ENCODE measurements around the gene EMC8.

EMC8 gene

DNA sequence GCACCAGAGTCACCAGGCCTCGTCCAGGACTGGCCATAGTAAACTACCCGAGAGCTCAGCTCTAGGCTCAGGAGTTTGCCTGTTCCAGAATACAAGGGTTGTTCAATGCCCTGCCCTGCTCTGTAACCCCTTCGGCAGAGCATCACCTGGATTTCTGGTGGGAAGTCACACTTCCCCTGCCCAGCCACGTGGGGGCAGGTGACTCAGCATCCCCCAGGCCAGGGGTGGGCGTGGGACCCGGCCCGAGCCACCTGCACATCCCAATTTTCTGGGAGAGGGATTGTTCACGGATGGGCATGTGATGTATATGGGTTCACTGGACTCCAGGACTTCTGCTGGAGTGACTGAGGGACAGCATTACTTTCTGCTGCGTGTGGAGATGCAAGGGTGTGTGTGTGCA lies 26.0 kb upstream of the EMC8 start:
- no CpG with 5 or more reads among the region's 9 CpGs for WGBS (ENCODE audit: extremely low coverage, insufficient coverage, insufficient read length)
- H3K36me3 ChIP-seq (ENCODE audit: control insufficient read depth in 1 of 2, insufficient read depth in 2 of 2, low read length in 2 of 2) = no peaks in the 10 kb centered on the region
- H4K91ac ChIP-seq (ENCODE audit: low read depth, low read length) = no peak overlapping the region
- H3K4me2 ChIP-seq (ENCODE audit: low read length) = no peak overlapping the region
- no peak overlapping the region for H3K14ac ChIP-seq (ENCODE audit: low read length)
- no peak overlapping the region for H3K4me3 ChIP-seq (ENCODE audit: low read depth, low read length)
- H3K9ac ChIP-seq (ENCODE audit: low read length) = no peak overlapping the region
- no peak overlapping the region for H2AK5ac ChIP-seq (ENCODE audit: low read length)
- H2BK120ac ChIP-seq (ENCODE audit: insufficient read depth, low read length, poor library complexity) = no peak overlapping the region
- H3K18ac ChIP-seq (ENCODE audit: low read length) = no peak overlapping the region
- H4K8ac ChIP-seq (ENCODE audit: low read depth, low read length) = no peak overlapping the region
- H3K4me1 ChIP-seq (ENCODE audit: control insufficient read depth in 1 of 2, insufficient read depth in 2 of 2, low read length in 2 of 2) = no peaks in the 10 kb centered on the region
- no peaks in the 10 kb centered on the region for H3K79me1 ChIP-seq (ENCODE audit: low read length)
- H3K4ac ChIP-seq (ENCODE audit: low read depth, low read length) = no peak overlapping the region
- H2AFZ ChIP-seq (ENCODE audit: insufficient read depth, low read length, poor library complexity) = no peak overlapping the region
- H2BK5ac ChIP-seq (ENCODE audit: low read depth, low read length, poor library complexity) = no peak overlapping the region
- peaks cover 6% of the 10 kb centered on the region for H3K9me3 ChIP-seq (ENCODE audit: insufficient read depth, low read depth, low read length)
- H4K12ac ChIP-seq (ENCODE audit: low read depth, low read length) = no peak overlapping the region
- no peaks in the 10 kb centered on the region for H3K79me2 ChIP-seq (ENCODE audit: control insufficient read depth, insufficient read depth, low read length, poor library complexity)
- H2BK12ac ChIP-seq (ENCODE audit: low read length) = no peak overlapping the region
- no peak for DNase-seq
- H3K23ac ChIP-seq (ENCODE audit: low read length) = no peak overlapping the region
- H3K27ac ChIP-seq (ENCODE audit: low read depth, low read length) = no peak overlapping the region
- H3K27me3 ChIP-seq (ENCODE audit: insufficient read depth, low read length) = no peaks in the 10 kb centered on the region

GRCh38 chr16:85824161-85825135 lies 25.1 kb upstream of the EMC8 start:
- Histone ChIP-seq H3K27ac (ENCODE audit: low read depth, low read length) (no peak overlapping the region), H4K91ac (ENCODE audit: low read depth, low read length) (no peak overlapping the region), H3K9ac (ENCODE audit: low read length) (no peak overlapping the region), H3K23ac (ENCODE audit: low read length) (no peak overlapping the region), H3K79me2 (ENCODE audit: control insufficient read depth, insufficient read depth, low read length, poor library complexity) (no peaks in the 10 kb centered on the region), H2AK5ac (ENCODE audit: low read length) (no peak overlapping the region), H4K12ac (ENCODE audit: low read depth, low read length) (no peak overlapping the region), H2BK120ac (ENCODE audit: insufficient read depth, low read length, poor library complexity) (no peak overlapping the region), H4K8ac (ENCODE audit: low read depth, low read length) (no peak overlapping the region), H3K4me3 (ENCODE audit: low read depth, low read length) (no peak overlapping the region), H3K9me3 (ENCODE audit: insufficient read depth, low read depth, low read length) (peaks cover 3% of the 10 kb centered on the region), H3K14ac (ENCODE audit: low read length) (no peak overlapping the region), H3K79me1 (ENCODE audit: low read length) (no peaks in the 10 kb centered on the region), H3K4me1 (ENCODE audit: control insufficient read depth in 1 of 2, insufficient read depth in 2 of 2, low read length in 2 of 2) (no peaks in the 10 kb centered on the region), H2BK5ac (ENCODE audit: low read depth, low read length, poor library complexity) (no peak overlapping the region), H2AFZ (ENCODE audit: insufficient read depth, low read length, poor library complexity) (no peak overlapping the region), H3K36me3 (ENCODE audit: control insufficient read depth in 1 of 2, insufficient read depth in 2 of 2, low read length in 2 of 2) (no peaks in the 10 kb centered on the region), H3K4ac (ENCODE audit: low read depth, low read length) (no peak overlapping the region), H2BK12ac (ENCODE audit: low read length) (no peak overlapping the region), H3K27me3 (ENCODE audit: insufficient read depth, low read length) (no peaks in the 10 kb centered on the region), H3K18ac (ENCODE audit: low read length) (no peak overlapping the region), H3K4me2 (ENCODE audit: low read length) (no peak overlapping the region)
- no CpG with 5 or more reads among the region's 20 CpGs for WGBS (ENCODE audit: extremely low coverage, insufficient coverage, insufficient read length)
- DNase-seq = peak; percentile 36 to 40

GRCh38 chr16:85823328-85823920 lies 24.1 kb upstream of the EMC8 start:
- H2BK120ac ChIP-seq (ENCODE audit: insufficient read depth, low read length, poor library complexity) = no peak overlapping the region
- H2AK5ac ChIP-seq (ENCODE audit: low read length) = no peak overlapping the region
- no peak overlapping the region for H2AFZ ChIP-seq (ENCODE audit: insufficient read depth, low read length, poor library complexity)
- H2BK12ac ChIP-seq (ENCODE audit: low read length) = no peak overlapping the region
- H3K79me1 ChIP-seq (ENCODE audit: low read length) = no peaks in the 10 kb centered on the region
- no peak overlapping the region for H3K9ac ChIP-seq (ENCODE audit: low read length)
- H3K27ac ChIP-seq (ENCODE audit: low read depth, low read length) = no peak overlapping the region
- H3K4me1 ChIP-seq (ENCODE audit: control insufficient read depth in 1 of 2, insufficient read depth in 2 of 2, low read length in 2 of 2) = no peaks in the 10 kb centered on the region
- no peak overlapping the region for H3K14ac ChIP-seq (ENCODE audit: low read length)
- no peaks in the 10 kb centered on the region for H3K27me3 ChIP-seq (ENCODE audit: insufficient read depth, low read length)
- H3K4me3 ChIP-seq (ENCODE audit: low read depth, low read length) = no peak overlapping the region
- no peak overlapping the region for H3K4me2 ChIP-seq (ENCODE audit: low read length)
- no peak overlapping the region for H2BK5ac ChIP-seq (ENCODE audit: low read depth, low read length, poor library complexity)
- WGBS (ENCODE audit: extremely low coverage, insufficient coverage, insufficient read length) = no CpG with 5 or more reads among the region's 1 CpG
- no peak overlapping the region for H3K23ac ChIP-seq (ENCODE audit: low read length)
- no peak for DNase-seq
- no peak overlapping the region for H3K4ac ChIP-seq (ENCODE audit: low read depth, low read length)
- peaks cover 3% of the 10 kb centered on the region for H3K9me3 ChIP-seq (ENCODE audit: insufficient read depth, low read depth, low read length)
- no peaks in the 10 kb centered on the region for H3K36me3 ChIP-seq (ENCODE audit: control insufficient read depth in 1 of 2, insufficient read depth in 2 of 2, low read length in 2 of 2)
- H4K8ac ChIP-seq (ENCODE audit: low read depth, low read length) = no peak overlapping the region
- H3K79me2 ChIP-seq (ENCODE audit: control insufficient read depth, insufficient read depth, low read length, poor library complexity) = no peaks in the 10 kb centered on the region
- no peak overlapping the region for H3K18ac ChIP-seq (ENCODE audit: low read length)
- no peak overlapping the region for H4K12ac ChIP-seq (ENCODE audit: low read depth, low read length)
- H4K91ac ChIP-seq (ENCODE audit: low read depth, low read length) = no peak overlapping the region

DNA sequence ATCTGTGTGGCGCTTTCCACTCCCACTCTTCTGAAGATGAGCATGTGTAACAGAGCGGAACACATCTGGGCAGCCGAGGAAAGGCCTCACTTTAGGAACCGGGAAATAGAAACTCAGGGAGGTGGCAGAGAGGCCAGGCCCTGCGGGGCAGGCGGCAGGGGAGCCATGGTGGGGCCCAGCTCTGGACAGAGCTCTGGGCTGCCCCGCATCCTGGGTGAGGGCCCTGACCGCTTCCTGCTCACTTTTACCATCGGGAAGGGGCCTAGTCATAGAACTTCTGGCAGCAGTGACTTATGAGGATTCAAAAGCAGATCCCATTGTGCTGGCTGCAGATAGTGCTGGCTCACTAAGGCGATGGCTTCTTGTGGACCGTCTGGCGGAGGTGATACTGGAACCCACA lies 22.8 kb upstream of the EMC8 start:
- H4K12ac ChIP-seq (ENCODE audit: low read depth, low read length) = no peak overlapping the region
- no peak overlapping the region for H3K27ac ChIP-seq (ENCODE audit: low read depth, low read length)
- H3K36me3 ChIP-seq (ENCODE audit: control insufficient read depth in 1 of 2, insufficient read depth in 2 of 2, low read length in 2 of 2) = no peaks in the 10 kb centered on the region
- no peak overlapping the region for H3K4me2 ChIP-seq (ENCODE audit: low read length)
- no CpG with 5 or more reads among the region's 12 CpGs for WGBS (ENCODE audit: extremely low coverage, insufficient coverage, insufficient read length)
- no peak overlapping the region for H3K14ac ChIP-seq (ENCODE audit: low read length)
- H3K23ac ChIP-seq (ENCODE audit: low read length) = no peak overlapping the region
- H3K4me1 ChIP-seq (ENCODE audit: control insufficient read depth in 1 of 2, insufficient read depth in 2 of 2, low read length in 2 of 2) = no peaks in the 10 kb centered on the region
- H2BK5ac ChIP-seq (ENCODE audit: low read depth, low read length, poor library complexity) = no peak overlapping the region
- peaks cover 3% of the 10 kb centered on the region for H3K9me3 ChIP-seq (ENCODE audit: insufficient read depth, low read depth, low read length)
- H2AK5ac ChIP-seq (ENCODE audit: low read length) = no peak overlapping the region
- H4K91ac ChIP-seq (ENCODE audit: low read depth, low read length) = no peak overlapping the region
- H2BK120ac ChIP-seq (ENCODE audit: insufficient read depth, low read length, poor library complexity) = no peak overlapping the region
- no peaks in the 10 kb centered on the region for H3K27me3 ChIP-seq (ENCODE audit: insufficient read depth, low read length)
- H2AFZ ChIP-seq (ENCODE audit: insufficient read depth, low read length, poor library complexity) = no peak overlapping the region
- H4K8ac ChIP-seq (ENCODE audit: low read depth, low read length) = no peak overlapping the region
- no peak overlapping the region for H3K18ac ChIP-seq (ENCODE audit: low read length)
- H3K79me1 ChIP-seq (ENCODE audit: low read length) = no peaks in the 10 kb centered on the region
- DNase-seq = no peak
- no peak overlapping the region for H3K4ac ChIP-seq (ENCODE audit: low read depth, low read length)
- no peak overlapping the region for H3K9ac ChIP-seq (ENCODE audit: low read length)
- no peak overlapping the region for H3K4me3 ChIP-seq (ENCODE audit: low read depth, low read length)
- no peaks in the 10 kb centered on the region for H3K79me2 ChIP-seq (ENCODE audit: control insufficient read depth, insufficient read depth, low read length, poor library complexity)
- H2BK12ac ChIP-seq (ENCODE audit: low read length) = no peak overlapping the region

Measured in trophoblast cell (in vitro differentiated cells and primary cell).